ENCODE results near the gene KLF2.
"Not testable (repeated sequence)": the region's sequence is repeated elsewhere in the genome, so short reads cannot be mapped to it uniquely, and the experiment has no call there.

The KLF2 gene

GRCh38 chr19:16338470-16339360 lies 14.1 kb downstream of the KLF2 start:
- DNase-seq (ENCODE audit: low read depth): peak; percentile 81

DNA sequence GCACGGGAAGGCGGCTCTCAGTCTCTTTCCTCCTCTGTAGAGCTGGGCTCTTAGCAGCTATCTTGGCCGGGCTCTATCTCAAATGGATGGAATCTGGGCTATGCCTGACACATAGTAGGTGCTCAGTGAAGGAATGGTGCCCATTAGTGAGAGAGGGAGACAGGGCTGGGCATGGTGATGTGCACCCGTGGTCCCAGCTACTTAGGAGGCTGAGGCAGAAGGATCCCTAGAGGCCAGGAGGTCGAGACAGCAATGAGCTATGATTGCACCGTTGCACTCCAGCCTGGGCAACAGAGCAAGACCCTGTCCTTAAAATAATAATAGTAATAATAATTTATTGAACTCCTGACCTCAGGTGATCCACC lies 14.7 kb downstream of the KLF2 start:
- DNase-seq (ENCODE audit: low read depth): no peak

DNA sequence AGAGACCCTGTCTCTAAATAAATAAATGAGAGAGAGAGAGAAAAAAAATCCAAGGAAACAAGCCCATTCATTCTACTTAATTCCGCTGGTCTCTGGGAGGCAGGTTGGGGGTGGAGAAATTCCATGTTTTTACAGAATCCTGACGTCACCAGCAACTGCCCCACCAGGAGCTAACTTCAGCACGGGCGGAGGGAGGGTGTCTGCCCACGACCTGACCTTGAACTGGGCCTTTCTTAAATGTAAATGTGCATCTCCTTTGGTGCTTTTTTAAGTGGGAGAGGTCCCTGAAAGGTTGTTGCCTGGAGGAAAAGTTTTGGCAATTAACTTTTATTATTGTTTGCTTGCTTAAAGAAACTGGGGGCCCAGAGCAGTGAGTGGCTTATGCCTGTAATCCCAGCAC lies 15.5 kb downstream of the KLF2 start:
- DNase-seq (ENCODE audit: low read depth): no peak

- DNase-seq (ENCODE audit: low read depth): no peak
Measured at GRCh38 chr19:16340654-16341053, 16.0 kb downstream of the KLF2 start.

- no peak for DNase-seq (ENCODE audit: low read depth)
Measured at GRCh38 chr19:16342002-16342715, 17.5 kb downstream of the KLF2 start.

GRCh38 chr19:16343156-16343555 lies 18.5 kb downstream of the KLF2 start:
- DNase-seq (ENCODE audit: low read depth): no peak

DNA sequence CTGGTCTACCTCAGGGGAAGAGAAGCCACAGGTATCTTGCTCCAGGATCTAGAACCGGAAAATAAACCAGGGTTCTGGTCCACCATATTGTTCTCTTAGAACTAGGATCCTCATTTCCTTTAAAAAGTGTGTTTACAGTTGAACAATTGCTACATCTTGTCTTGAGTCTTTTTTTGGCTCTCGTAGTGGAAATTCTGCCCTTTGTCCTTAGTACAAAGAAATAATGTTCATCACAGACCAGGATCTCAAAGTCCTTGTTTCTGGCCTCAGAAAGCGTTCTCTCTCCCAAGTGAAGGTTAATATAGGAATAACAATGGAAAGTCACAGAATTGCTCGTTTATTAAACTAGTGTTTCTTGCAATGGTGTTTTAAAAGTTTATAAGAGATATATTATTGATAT lies 20.8 kb downstream of the KLF2 start:
- DNase-seq (ENCODE audit: low read depth): no peak

DNA sequence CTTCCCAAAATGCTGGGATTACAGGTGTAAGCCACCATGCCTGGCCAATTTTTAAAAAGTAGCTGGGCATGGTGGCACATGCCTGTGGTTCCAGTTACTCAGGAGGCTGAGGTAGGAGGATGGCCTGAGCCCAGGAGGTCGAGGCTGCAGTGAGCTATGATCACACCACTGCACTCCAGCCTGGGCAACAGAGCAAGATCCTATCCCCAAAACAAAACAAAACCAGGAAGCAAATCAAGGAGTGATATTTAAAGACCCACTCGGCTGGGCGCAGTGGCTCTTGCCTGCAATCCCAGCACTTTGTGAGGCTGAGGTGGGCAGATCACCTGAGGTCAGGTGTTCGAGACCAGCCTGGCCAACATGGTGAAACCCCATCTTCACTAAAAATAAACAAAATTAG lies 22.5 kb downstream of the KLF2 start:
- DNase-seq (ENCODE audit: low read depth): not testable (repeated sequence)

DNA sequence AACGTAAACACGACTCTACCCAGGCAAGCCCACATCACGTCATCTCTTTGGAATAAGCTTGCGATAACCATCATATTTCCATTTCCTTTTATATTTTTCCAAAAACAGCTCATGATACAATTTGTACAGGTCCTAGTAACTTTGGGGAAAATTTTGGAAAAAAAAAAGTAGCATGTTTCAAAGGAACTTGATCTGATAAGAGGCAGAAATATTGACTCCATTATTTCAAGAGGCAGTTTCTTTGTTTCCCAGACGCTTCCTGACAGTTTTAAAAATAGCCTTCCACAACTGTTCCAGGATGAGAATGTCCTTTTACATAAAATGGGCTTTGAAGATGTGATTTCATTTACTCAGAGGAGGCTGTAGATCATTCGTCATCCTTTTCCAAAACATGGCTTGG lies 23.1 kb downstream of the KLF2 start:
- DNase-seq (ENCODE audit: low read depth): no peak

DNA sequence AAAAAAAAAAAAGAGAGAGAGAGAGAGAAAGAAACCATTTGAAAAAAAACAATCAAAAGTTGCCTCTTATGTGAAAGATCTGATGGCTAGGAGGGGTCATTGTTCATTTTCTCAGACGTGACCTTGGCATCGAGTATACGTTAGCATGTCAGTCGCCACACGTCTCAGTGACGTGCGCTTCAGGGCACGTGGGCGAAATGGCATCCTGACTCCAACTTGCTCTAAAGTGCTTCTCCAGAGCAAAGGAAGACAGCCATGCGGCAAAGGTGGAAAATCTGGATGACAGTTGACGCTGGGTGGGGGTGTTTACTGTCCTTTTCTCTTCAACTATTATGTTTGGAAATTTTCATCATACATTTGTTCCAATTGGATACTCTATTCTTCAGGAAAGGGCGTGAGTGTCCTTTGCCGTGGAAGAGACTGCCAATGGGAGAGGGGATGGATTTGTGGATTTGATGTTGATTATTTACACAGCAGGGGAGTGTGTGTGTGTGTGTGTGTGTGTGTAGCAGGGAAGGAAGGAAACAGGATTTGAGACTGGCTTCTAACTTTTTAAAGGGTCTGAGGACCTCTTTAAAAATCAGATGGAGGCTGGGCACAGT lies 25.0 kb downstream of the KLF2 start:
- no peak for DNase-seq (ENCODE audit: low read depth)

DNA sequence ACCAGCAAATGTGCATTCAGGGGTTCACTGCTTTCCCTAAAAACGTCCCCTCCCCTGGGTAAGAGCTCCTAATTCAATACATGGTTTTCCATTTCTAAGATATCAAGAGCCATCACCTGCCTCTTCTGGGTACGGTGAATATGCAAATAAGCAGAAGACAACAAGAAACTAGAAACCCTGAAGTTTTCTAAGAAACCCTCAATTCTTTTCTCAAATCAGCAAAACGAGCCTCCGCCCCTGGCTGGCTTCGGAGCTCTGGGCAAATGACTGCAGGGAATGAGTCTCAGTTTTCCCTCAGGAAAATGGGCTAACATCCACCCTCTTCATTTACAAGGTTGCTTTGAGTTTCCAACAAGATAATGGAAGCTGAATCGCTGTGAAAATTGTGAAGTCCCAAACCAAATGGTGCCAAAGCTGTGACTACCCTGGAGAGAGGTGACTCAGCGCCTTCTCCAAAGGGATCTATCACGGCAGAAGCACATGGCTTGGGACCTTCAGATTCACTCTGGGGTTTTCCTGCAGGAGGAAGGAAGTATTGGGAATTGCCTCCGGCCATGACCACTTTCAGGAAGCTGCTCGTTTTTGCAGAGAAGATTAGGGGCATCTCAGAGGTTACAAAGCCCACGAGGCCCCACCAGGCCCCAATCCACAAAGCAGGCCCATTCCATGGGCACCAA lies 26.6 kb downstream of the KLF2 start:
- no peak for DNase-seq (ENCODE audit: low read depth)

DNA sequence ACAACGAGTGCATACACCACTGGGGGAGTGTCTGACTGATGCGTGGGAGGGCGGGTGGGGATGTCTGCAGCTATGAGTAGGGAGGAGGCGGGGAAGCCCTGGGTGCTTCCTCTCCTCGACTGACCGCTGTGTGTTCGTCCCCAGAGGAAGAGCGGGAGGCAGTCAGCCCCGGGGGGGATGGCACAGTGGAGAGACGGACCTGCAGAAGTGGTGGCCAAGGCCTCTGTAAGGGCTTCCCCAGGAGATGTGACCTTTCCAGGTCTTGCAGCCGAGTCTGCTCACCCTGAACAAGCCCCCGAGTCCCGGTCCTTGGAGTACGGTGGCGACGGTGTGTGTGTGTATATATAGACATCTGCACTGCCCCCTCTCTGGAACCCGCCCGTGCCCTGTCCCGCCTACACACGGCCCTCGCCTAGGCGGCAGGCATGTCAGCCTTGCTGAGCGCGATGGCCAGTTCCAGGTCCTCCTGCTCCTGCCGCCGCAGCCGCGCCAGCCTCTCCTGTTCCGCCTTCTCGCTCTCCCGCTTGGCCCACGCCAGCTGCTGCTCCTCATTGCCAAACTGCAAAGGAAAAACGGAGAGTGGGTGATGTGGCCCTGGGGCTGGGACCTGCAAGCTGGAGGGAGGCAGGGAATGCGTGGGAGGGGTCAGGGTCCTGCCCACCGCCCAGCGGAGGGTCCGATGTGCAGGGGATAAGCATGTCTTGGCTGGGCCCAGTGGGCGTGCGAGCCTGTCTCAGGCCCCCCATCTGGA lies 30.8 kb downstream of the KLF2 start:
- DNase-seq (ENCODE audit: low read depth): no peak

DNA sequence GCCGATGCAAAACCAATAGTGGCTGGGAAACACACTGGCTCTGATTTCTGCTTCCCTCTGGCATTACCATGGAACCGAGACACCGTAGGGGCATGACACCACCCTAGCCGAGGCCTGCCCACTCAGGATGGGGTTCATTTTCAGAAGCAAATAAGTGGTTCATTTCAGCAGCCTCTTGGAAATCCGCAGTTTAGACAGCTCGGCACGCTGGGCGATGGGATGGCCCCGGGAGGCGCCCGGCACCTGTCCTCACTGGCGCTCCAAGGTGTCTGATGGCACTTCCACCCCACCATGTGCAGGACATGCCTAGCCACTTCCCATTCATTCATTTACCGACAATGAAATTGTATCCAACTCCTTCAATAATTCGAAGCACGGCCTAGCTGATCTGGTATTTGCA lies 33.8 kb downstream of the KLF2 start:
- DNase-seq (ENCODE audit: low read depth): no peak

GRCh38 chr19:16359074-16359473 lies 34.4 kb downstream of the KLF2 start:
- no peak for DNase-seq (ENCODE audit: low read depth)

GRCh38 chr19:16359964-16360363 lies 35.3 kb downstream of the KLF2 start:
- DNase-seq (ENCODE audit: low read depth): no peak

- no peak for DNase-seq (ENCODE audit: low read depth)
Measured at GRCh38 chr19:16360738-16361137, 36.1 kb downstream of the KLF2 start.

DNA sequence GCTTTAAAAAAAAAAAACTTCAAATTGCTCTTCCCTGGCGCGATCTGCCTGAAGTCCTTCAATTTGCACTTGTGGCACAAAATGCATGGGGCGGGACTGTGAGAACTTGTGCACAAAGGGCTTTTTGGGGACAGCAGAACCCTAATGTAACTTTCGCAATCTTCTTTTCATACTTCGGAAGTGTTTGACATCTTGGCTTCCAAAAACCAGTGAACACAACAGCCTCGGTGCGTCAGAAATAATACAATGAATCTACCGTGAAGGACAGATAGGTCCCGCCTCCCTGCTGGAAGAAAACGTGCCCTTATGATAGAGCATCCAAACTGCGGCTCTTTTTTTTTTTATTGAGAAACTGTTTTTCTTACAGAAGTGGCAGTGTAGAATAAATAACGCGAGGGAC lies 36.6 kb downstream of the KLF2 start:
- DNase-seq (ENCODE audit: low read depth): no peak

GRCh38 chr19:16361926-16362325 lies 37.3 kb downstream of the KLF2 start:
- DNase-seq (ENCODE audit: low read depth): no peak

DNA sequence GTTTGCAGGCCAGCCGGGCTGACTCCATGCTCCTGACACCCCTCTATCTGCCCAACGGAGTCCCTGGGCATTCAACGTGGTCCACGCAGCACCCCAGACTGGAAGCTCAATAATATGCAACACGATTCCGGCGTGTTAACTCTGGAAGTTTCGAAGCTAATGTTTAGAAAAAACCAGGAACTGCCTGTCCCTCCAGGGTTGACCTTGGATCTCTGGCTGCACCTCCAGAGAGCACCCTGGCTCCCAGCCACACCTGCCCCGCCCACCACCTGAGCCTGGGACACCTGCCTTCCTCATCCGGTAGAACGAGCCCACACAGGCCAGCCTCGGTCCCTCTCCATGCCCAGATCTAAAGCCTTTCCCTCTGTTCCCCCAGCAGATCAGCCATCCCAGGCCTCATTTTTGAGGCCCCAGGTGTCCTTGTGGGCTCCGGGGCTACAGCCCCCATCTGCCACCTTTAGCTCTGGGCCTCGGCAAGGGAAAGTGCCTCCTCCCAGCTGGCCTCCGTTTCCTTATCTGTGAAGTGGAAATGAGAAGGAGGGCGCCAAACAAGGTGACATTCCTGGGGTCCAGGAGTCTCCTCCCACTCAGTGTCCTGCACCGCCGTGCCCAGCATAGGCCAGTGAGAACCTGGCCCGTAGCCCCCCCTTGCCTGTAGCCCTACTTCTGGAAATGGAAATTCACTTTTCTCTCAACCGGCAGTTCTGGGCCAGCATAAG lies 38.7 kb downstream of the KLF2 start:
- DNase-seq (ENCODE audit: low read depth): no peak

DNA sequence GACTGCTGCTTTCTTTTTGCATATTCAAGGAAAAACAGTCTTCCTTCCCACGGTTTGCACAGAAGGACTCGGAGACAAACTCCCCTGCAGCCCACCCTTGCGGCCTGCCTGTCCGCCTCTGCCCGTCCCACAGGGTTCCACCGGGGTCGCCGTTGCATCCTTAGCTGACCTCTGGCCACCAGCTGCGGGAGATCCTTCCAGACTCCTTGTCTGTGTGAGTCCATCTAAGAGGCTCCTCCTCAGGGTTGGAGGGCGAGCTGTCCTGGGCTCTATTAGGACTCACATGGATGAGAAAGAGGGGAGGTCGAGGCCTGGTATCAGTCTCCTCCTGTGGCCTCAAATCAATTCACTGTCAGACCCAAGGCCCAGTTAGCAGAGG lies 39.2 kb downstream of the KLF2 start:
- no peak for DNase-seq (ENCODE audit: low read depth)

- no peak for DNase-seq (ENCODE audit: low read depth)
Measured at GRCh38 chr19:16364231-16364865, 39.7 kb downstream of the KLF2 start.

Measured in stromal cell of bone marrow (primary cell).